ENCODE results near the gene PILRA.
A peak's percentile ranks its signal among the peaks of the same experiment; 100 is the strongest.
"Not testable (repeated sequence)": the region's sequence is repeated elsewhere in the genome, so short reads cannot be mapped to it uniquely, and the experiment has no call there.

Gene PILRA

DNA sequence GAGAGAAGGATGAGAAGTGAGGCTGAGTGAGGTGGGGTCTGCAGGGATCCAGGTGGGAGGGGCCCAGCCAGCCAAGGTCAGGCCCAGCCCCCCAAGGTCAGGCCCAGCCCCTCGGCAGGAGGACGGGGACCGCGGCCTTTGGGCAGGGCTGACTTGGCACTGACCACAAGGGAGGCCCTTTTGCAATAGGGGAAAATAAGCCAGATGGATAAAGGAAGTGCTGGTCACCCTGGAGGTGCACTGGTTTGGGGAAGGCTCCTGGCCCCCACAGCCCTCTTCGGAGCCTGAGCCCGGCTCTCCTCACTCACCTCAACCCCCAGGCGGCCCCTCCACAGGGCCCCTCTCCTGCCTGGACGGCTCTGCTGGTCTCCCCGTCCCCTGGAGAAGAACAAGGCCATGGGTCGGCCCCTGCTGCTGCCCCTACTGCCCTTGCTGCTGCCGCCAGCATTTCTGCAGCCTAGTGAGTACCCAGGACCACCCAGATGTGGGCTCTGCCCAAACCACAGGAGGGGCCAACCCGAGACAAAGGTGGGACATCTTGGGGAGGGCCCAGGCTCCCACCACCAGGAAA, at the start of gene PILRA:
PILRA (plus strand) TSS at position 227 of the 571 bp plus-strand sequence; CDS start at position 397, 170 bp downstream.
- Mint-ChIP-seq H3K4me3 (peak within 1 kb of the TSS; percentile 11), H3K27ac (peak within 1 kb of the TSS; percentile 89), H3K36me3 (ENCODE audit: low read depth) (peaks cover 4% of the 10 kb centered on the region), H3K9me3 (no peaks in the 10 kb centered on the region), H3K27me3 (no peaks in the 10 kb centered on the region), H3K4me1 (peaks cover 44% of the 10 kb centered on the region)
- ATAC-seq (no peak), DNase-seq (no peak)

DNA sequence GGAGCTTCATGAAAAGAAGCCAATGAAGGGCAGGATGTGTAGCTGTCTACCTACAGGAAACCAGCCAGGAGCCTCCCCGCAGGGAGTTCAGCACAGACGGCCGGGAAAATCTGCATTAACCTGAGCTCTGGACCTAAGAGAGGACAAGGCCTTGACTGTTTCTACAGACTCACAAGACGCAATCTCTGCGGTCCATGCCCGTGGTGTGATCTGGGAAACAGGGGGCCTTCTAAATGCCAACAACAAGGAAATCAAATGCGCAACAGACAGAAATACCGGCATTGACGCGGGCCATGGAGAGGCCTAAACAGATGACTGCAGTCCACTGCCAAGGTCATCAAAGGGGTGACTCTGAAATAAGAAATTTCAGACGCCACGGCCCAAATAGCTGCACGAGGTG, 49.1 kb upstream of the PILRA start:
- not testable (repeated sequence) for H3K4me1 Mint-ChIP-seq, H3K9me3 Mint-ChIP-seq, H3K27me3 Mint-ChIP-seq, DNase-seq, ATAC-seq, H3K4me3 Mint-ChIP-seq, H3K27ac Mint-ChIP-seq
- H3K36me3 Mint-ChIP-seq (ENCODE audit: low read depth): peaks cover 27% of the 10 kb centered on the region

GRCh38 chr7:100325671-100326070, 47.6 kb upstream of the PILRA start:
- not testable (repeated sequence) for DNase-seq, H3K4me1 Mint-ChIP-seq, ATAC-seq, H3K27ac Mint-ChIP-seq, H3K9me3 Mint-ChIP-seq, H3K27me3 Mint-ChIP-seq, H3K4me3 Mint-ChIP-seq
- peaks cover 26% of the 10 kb centered on the region for H3K36me3 Mint-ChIP-seq (ENCODE audit: low read depth)

DNA sequence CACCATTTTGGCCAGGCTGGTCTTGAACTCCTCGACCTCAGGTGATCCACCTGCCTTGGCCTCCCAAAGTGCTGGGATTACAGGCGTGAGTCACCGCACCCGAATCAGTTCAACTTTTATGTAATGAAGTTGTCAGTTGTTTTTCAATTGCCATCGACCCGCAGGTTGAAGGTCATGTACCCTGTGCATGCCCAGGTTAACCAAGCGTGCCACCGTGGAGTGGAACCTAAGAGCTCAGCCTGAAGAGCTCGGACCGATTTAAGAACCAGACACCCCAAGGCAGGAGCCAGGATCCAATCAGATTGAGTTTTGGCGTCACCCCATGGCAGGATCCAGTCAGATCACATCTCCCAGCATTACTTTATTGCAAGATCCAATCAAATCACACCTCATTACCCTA, 46.4 kb upstream of the PILRA start:
- not testable (repeated sequence) for H3K27me3 Mint-ChIP-seq, H3K4me1 Mint-ChIP-seq, H3K27ac Mint-ChIP-seq, H3K4me3 Mint-ChIP-seq, ATAC-seq, H3K9me3 Mint-ChIP-seq, DNase-seq
- H3K36me3 Mint-ChIP-seq (ENCODE audit: low read depth): peaks cover 25% of the 10 kb centered on the region

GRCh38 chr7:100335566-100336466, 37.5 kb upstream of the PILRA start:
- Mint-ChIP-seq H3K36me3 (ENCODE audit: low read depth) (peaks cover 25% of the 10 kb centered on the region), H3K4me3 (peak overlapping the region; percentile 93), H3K27ac (peak overlapping the region; percentile 96), H3K4me1 (peaks cover 33% of the 10 kb centered on the region)
- not testable (repeated sequence) for H3K27me3 Mint-ChIP-seq, H3K9me3 Mint-ChIP-seq
- ATAC-seq (peak; percentile 96), DNase-seq (peak; percentile 87)

- ATAC-seq, H3K27me3 Mint-ChIP-seq, DNase-seq, H3K9me3 Mint-ChIP-seq: not testable (repeated sequence)
- peak overlapping the region; percentile 76 for H3K27ac Mint-ChIP-seq
- peaks cover 48% of the 10 kb centered on the region for H3K4me1 Mint-ChIP-seq
- H3K4me3 Mint-ChIP-seq: peak overlapping the region; percentile 78
- H3K36me3 Mint-ChIP-seq (ENCODE audit: low read depth): peaks cover 38% of the 10 kb centered on the region
Observed at GRCh38 chr7:100338083-100338696, 35.1 kb upstream of the PILRA start.

DNA sequence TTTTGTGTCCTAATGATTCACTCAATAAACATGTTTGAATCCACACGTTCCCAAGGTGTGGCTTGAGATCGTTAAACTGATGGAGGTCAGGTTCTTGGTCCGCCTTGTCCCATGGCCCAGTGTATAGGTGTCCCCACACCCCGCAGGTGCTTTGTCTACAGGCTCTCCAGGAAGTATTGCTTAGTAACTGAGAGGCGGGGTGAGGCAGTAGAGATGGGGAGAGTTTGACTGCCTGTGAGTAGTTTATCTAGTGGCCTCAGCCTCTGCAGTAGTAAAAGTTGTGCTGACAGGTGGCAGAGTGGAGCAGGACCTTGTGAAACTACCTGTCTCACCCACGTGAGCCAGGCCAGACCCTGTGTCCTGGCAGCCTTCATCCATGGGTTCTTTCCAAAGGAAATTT, 32.0 kb upstream of the PILRA start:
- Mint-ChIP-seq H3K36me3 (ENCODE audit: low read depth) (peaks cover 47% of the 10 kb centered on the region), H3K4me1 (peaks cover 62% of the 10 kb centered on the region)
- ATAC-seq, H3K27me3 Mint-ChIP-seq, DNase-seq, H3K4me3 Mint-ChIP-seq, H3K9me3 Mint-ChIP-seq, H3K27ac Mint-ChIP-seq: not testable (repeated sequence)

DNA sequence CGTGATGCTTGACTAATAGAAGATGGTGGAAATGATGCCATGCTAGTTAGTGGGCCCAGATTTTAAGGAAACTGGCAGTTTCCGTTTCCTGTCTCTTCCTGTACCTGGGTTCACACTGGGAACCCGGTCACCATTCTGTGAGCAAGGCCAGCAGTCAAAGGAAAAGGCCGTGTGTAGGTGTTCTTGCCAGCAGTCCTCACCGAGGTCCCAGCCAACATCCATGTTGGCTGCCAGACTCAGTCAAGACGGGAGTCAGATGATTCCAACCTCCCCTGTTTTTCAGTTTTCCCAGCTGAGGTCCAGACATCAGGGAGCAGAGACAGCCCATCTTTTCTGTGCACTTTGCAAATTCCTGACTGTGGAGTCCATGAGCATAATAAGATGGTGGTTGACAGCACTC, 30.5 kb upstream of the PILRA start:
- Mint-ChIP-seq H3K4me1 (peaks cover 56% of the 10 kb centered on the region), H3K27me3 (no peaks in the 10 kb centered on the region), H3K9me3 (no peaks in the 10 kb centered on the region), H3K36me3 (ENCODE audit: low read depth) (peaks cover 59% of the 10 kb centered on the region), H3K27ac (peak overlapping the region; percentile 59), H3K4me3 (no peak overlapping the region)
- no peak for ATAC-seq
- DNase-seq: no peak

DNA sequence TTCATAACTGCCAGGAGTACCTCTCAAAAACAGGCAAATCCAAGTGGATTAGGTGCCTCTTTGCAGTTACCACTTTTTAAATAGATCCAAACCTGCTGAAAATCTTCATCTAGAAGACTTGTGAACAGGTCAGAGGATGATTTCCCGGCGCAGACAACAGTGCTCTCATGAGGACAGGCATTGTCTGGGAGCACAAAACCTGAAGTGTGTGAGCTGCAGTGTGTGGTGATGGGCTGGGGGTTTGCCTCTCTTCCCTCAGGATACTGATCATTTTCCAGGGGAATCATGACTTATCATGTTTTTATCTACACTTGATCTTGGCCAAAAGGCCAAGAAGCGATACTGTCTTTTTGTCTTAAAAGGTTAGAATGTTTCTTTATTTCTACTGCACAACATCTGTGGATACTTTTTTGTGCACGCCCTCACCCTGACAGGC, 29.1 kb upstream of the PILRA start:
- peak overlapping the region; percentile 57 for H3K4me3 Mint-ChIP-seq
- ATAC-seq, DNase-seq: not testable (repeated sequence)

DNA sequence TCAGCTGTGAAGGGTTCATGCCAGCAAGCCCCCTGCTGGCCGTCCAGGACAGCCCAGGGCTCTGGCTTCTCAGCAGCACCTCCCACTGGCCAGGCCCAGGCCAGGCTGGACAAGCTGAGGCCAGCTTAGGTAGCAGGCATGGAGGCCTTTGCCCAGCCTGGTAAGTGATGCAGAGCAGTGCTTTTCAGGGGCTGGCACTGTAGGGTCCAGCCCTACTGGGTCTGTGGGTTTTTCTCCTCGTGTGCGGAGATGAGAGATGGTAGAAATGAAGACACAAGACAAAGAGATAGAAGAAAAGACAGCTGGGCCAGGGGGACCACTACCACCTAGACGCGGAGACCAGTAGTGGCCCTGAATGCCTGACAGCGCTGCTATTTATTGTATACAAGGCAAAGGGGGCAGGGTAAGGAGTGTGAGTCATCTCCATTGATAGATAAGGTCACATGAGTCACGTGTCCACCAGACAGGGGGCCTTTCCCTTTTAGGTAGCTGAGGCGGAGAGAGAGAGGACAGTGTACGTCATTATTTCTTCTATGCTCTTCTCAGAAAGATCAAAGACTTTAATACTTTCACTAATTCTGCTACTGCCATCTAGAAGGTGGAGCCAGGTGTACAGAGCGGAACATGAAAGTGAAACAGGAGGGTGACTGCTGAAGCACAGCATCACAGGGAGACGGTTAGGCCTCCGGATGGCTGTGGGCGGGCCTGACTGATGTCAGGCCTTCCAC, 28.6 kb upstream of the PILRA start:
- H3K36me3 Mint-ChIP-seq (ENCODE audit: low read depth): peaks cover 57% of the 10 kb centered on the region
- DNase-seq (peak; percentile 72), ATAC-seq (peak; percentile 94)
- H3K27ac Mint-ChIP-seq: peak overlapping the region; percentile 89
- H3K4me3 Mint-ChIP-seq: peak overlapping the region; percentile 57
- H3K9me3 Mint-ChIP-seq, H3K27me3 Mint-ChIP-seq: not testable (repeated sequence)
- H3K4me1 Mint-ChIP-seq: peaks cover 42% of the 10 kb centered on the region

More for the DNA sequence above, 29.1 kb upstream of the PILRA start:
- Mint-ChIP-seq H3K36me3 (ENCODE audit: low read depth) (peaks cover 56% of the 10 kb centered on the region), H3K4me1 (peaks cover 43% of the 10 kb centered on the region), H3K27ac (peak overlapping the region; percentile 89)
- not testable (repeated sequence) for H3K27me3 Mint-ChIP-seq, H3K9me3 Mint-ChIP-seq

DNA sequence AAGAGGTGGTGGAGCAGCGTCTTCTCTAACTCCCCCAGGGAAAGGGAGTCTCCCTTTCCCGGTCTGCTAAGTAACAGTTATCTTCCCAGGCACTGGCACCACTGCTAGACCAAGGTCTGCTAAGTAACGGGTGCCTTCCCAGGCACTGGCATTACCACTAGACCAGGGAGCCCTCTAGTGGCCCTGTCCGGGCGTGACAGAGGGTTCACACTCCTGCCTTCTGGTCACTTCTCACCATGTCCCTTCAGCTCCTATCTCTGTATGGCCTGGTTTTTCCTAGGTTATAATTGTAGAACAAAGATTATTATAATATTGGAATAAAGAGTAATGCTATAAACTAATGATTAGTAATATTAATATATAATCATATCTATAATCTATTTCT, 28.0 kb upstream of the PILRA start:
- H3K4me3 Mint-ChIP-seq, H3K27me3 Mint-ChIP-seq, H3K9me3 Mint-ChIP-seq: not testable (repeated sequence)
- Mint-ChIP-seq H3K36me3 (ENCODE audit: low read depth) (peaks cover 58% of the 10 kb centered on the region), H3K4me1 (peaks cover 45% of the 10 kb centered on the region), H3K27ac (peak overlapping the region; percentile 89)
- DNase-seq (peak; percentile 58), ATAC-seq (peak; percentile 41)

DNA sequence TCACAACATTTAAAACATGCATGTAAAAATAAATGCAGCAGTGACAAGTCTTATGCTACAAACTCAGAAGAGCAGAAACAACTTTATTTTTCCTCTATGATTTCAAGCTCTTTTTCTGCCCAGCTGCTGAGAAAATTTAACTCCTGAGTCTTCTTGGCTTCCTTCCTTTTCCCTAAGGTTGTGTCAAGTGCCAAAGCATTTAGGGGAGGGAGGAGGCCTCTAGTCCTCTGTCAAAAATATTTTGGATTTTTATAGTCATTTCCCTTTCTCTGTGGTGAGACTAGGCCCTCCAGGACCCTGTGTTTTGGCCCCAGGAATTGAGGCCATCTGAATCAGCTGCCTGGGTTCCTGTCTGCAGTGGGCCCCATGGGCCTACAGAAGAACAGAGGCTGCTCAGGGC, 26.4 kb upstream of the PILRA start:
- peak overlapping the region; percentile 47 for H3K27ac Mint-ChIP-seq
- no peaks in the 10 kb centered on the region for H3K9me3 Mint-ChIP-seq
- H3K4me3 Mint-ChIP-seq: no peak overlapping the region
- no peaks in the 10 kb centered on the region for H3K27me3 Mint-ChIP-seq
- DNase-seq: no peak
- H3K36me3 Mint-ChIP-seq (ENCODE audit: low read depth): peaks cover 59% of the 10 kb centered on the region
- no peak for ATAC-seq
- H3K4me1 Mint-ChIP-seq: peaks cover 51% of the 10 kb centered on the region

GRCh38 chr7:100348805-100349204, 24.5 kb upstream of the PILRA start:
- Mint-ChIP-seq H3K4me3 (no peak overlapping the region), H3K27ac (no peak overlapping the region), H3K36me3 (ENCODE audit: low read depth) (peaks cover 55% of the 10 kb centered on the region), H3K4me1 (peaks cover 50% of the 10 kb centered on the region), H3K9me3 (no peaks in the 10 kb centered on the region), H3K27me3 (no peaks in the 10 kb centered on the region)
- no peak for ATAC-seq
- DNase-seq: no peak

GRCh38 chr7:100349757-100350156, 23.5 kb upstream of the PILRA start:
- H3K36me3 Mint-ChIP-seq (ENCODE audit: low read depth): peaks cover 53% of the 10 kb centered on the region
- ATAC-seq: no peak
- H3K4me3 Mint-ChIP-seq: no peak overlapping the region
- H3K27me3 Mint-ChIP-seq: no peaks in the 10 kb centered on the region
- no peak for DNase-seq
- no peaks in the 10 kb centered on the region for H3K9me3 Mint-ChIP-seq
- H3K27ac Mint-ChIP-seq: no peak overlapping the region
- peaks cover 41% of the 10 kb centered on the region for H3K4me1 Mint-ChIP-seq
